GM21381 (cell line): Measurements from ENCODE around the gene CHFR.
A peak's percentile ranks its signal among the peaks of the same experiment; 100 is the strongest.
"Not testable (repeated sequence)": the region's sequence is repeated elsewhere in the genome, so short reads cannot be mapped to it uniquely, and the experiment has no call there.

ENCODE experiments used
- ATAC-seq: cut with Tn5 transposase; IDR thresholded peaks from one replicate; pipeline ENCODE4 v1.9.1; 2021; ENCODE audit warnings: mild to moderate bottlenecking, moderate library complexity; ENCODE audit not compliant: unreplicated experiment

CHFR gene, protein sequence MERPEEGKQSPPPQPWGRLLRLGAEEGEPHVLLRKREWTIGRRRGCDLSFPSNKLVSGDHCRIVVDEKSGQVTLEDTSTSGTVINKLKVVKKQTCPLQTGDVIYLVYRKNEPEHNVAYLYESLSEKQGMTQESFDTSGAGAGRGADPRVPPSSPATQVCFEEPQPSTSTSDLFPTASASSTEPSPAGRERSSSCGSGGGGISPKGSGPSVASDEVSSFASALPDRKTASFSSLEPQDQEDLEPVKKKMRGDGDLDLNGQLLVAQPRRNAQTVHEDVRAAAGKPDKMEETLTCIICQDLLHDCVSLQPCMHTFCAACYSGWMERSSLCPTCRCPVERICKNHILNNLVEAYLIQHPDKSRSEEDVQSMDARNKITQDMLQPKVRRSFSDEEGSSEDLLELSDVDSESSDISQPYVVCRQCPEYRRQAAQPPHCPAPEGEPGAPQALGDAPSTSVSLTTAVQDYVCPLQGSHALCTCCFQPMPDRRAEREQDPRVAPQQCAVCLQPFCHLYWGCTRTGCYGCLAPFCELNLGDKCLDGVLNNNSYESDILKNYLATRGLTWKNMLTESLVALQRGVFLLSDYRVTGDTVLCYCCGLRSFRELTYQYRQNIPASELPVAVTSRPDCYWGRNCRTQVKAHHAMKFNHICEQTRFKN

DNA sequence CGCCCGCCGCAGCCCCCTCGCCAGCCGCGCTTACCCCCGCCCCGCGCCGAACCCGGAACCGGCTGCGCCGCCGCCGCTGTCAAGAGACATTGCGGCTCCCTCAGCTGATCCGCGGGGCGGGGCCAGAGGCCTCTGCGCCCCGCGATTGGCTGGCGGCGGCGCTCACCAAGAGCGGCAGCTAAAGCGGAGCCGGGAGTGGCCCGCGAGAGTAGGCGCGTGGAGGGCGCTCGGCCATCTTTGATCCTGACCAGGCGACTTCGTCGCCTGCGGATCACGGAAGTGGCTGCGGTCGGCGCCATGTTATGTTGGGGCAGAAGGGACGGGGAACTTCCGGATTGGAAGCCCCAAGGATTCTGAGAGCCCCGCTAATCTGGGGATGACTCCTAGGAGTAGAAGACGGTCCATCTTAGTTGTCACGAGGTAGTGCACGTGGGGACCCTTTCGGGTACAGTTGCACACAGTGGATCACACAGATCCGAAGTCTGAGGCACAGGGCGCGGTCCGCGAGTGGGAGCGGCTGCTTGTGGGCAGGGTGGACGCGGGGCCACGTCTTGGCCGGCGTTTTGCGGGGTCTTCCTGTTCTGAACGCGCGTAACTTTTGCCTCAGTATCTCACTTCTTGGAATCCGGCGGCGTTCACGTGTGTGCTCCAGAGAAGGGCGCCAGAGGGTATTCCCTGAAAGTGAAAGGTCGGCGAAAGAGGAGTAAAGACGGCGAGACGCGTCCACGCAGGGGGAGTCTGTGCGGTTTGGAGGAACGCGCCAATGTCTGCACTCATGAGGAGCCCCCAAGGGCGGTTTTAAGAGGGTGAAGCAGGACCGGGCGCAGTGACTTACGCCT, at the start of gene CHFR:
CHFR (minus strand) TSS at position 93 of the 839 bp plus-strand sequence. CDS start 277 bp downstream, outside the sequence.
- ATAC-seq: peak; percentile 99

DNA sequence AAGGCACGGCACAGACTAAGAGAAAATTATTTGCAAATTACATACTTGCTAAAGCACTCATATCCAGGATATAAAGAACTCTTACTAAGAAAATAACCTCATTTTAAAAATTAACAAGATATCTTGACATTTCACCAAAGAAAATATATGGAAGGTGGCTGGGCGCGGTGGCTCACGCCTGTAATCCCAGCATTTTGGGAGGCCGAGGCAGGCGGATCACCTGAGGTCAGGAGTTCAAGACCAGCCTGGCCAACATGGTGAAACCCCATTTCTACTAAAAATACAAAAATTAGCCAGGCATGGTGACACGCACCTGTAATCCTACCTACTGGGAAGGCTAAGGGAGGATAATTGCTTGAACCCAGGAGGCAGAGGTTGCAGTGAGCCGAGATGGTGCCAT, 49.5 kb upstream of the CHFR start:
- not testable (repeated sequence) for ATAC-seq

DNA sequence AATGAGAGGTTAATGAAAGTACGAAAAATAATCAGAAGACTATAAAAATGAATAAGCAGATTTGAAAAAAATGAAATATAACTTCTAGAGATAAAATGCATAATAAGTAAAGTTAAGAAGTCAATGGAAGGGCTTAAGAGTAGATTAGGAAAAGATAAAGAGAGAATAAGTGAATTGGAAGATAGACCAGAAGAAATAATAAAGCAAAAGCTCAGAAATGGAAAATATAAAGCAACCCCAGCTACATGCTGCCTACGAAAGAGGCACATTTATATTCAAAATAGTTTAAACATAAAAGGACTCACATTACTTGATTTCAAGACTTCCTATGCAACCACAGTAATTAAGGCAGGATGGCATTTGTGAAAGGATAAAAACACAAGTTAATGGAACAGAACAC, 48.8 kb upstream of the CHFR start:
- ATAC-seq: no peak

DNA sequence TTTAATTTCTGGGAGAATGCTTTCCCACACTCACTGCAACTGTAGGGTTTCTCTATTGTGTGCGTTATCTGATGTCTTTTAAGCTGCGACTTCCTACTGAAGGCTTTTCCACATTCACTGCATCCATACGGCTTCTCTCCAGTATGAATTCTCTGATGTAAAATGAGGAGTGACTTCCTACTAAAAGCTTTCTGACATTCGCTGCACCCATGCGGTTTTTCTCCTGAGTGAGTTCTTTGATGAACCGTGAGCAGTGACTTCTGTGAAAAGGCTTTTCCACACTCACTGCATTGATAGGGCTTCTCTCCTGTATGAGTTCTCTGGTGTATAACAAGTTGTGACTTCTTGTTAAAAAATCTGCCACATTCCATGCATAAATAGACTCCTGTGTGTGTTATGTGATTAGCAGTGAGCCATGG, 39.0 kb upstream of the CHFR start:
- ATAC-seq: no peak

DNA sequence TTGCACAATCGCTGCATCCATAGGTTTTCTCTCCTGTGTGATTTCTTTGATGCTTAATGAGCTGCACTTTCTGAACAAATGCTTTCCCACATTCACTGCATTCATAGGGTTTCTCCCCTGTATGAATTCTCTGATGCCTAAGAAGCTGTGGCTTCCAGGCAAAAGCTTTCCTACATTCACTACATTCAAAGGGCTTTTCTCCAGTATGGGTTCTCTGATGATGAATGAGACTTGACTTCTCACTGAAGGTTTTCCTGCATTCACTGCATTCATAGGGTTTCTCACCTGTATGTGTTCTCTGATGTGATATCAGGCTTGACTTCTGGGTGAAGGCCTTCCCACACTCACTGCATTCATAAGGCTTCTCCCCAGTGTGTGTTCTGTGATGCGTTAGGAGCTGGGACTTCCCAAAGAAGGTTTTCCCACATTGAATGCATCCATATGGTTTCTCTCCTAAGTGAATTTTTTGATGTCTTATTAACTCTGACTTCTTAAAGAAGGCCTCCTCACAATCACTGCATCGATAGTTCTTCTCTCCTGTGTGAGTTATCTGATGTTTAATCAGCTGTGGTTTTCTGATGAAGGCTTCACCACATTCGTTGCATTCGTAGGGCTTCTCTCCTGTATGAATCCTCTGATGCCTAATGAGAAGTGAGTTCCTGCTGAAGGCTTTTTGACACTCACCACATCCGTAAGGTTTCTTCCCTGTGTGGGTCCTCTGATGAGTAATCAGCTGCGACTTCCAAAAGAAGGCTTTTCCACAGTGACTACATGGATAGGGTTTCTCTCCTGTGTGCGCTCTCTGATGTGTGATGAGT, 38.4 kb upstream of the CHFR start:
- no peak for ATAC-seq

DNA sequence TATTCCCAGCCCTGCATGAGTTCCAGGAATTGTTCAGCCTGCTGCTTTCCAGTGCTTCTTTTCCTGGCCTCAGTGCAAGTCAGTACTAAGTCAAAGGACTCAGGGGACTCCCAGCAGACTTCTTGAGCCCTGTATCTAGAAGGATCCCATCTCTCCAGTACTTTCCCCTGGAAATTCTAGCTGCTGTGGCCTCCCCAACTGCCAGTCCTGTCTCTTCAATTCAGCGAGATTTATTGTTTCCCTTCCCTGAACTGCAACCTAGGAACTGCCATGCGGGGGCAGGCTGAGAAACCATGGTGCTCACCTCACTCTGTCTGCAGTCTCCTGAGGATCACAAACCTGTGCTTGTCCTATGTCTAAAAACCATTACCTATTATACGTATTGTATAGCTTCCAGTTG, 37.0 kb upstream of the CHFR start:
- ATAC-seq: no peak

DNA sequence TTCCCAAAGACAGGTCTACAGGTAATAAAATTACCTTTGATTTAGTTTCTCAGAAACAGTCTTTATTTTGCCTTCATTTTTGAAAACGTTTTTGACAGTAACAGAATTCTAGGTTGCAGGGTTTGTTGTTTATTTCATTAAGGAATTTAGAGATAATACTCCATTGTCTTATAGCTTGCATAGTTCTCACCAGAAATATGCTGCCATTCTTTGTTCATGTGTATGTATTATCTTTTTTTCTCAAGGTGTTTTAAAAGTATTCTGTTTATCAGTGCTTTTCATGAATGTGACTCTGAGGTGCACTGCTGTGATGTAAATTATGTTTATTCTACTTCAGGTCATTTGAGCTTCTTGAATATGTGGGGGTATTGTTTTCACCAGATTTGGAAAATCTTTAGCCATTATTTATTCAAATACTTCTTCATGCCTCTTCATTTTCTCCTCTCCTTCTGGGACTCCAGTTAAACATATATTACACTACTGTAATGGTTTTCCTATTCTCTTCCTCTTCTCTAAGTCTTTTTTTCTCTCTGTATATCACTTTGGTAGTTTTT, 36.0 kb upstream of the CHFR start:
- no peak for ATAC-seq

DNA sequence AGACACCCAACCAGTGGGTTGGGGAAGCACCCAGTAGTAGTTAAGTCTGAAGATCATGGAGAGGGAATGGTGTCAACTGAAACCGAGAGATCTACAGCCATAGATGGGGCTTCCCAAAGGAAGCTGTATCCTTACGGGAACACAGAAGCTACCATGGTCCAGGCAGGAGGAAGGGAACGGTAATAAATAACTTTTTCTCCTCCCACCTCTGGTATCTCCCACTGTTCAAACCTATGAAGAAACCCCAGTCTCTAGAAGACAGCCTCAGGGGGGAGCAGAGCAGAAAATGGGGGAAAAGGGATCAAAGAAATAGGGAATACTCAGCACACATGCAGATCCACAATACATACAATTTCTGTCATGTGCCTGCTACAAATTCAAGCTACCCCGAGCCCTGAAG, 35.3 kb upstream of the CHFR start:
- ATAC-seq: no peak

DNA sequence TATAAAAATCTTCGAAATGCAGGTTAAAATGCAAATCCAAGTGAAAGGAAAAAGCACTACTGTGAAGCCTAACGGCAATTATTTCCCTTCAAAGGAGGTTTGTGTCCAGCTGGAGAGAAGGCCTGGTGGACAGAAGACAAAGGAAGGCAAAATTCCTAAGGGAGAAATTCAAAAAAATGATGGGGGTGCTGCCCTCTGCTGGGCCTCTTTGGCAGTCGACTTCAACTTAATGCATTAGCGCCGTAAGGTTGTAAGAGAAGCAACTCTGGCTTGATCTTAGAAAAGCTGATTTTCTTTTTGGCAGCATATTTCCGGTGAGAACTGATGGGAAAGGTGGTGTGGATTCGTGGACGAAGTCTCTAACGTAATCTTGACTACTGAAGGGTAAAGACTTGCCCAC, 34.3 kb upstream of the CHFR start:
- ATAC-seq: no peak

DNA sequence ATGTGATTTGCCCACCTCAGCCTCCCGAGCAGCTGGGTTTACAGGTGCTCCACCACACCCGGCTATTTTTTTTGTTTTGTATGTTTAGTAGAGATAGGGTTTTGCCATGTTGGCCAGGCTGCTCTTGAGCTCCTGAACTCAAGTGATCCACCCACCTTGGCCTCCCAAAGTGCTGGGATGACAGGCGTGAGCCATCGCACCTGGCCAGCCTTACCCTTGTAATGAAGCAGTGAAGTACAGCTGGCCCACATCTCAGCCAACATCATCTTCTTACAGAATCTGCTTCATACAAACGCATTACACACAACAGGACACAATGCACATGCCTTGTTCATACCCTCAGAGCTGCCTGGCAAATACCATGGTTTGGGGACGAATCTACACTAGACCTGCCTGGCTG, 31.3 kb upstream of the CHFR start:
- ATAC-seq: no peak

DNA sequence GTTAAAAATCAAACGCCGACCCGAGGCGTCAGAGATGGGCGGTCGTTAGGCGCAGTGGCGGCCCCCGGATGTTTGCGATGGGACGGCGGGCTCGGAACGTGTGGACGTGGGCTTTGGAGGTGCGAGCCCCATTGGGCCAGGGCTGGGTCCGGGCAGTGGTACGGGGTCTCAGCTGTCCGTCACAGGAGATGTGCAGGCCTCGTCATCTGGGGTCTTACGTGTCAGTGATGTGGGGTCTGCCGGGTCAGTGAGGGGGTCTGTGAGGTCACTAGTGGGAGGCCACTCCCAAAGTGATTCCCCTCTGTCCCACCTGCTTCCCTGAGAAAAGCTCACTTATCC, 21.6 kb upstream of the CHFR start:
- peak; percentile 4 for ATAC-seq

DNA sequence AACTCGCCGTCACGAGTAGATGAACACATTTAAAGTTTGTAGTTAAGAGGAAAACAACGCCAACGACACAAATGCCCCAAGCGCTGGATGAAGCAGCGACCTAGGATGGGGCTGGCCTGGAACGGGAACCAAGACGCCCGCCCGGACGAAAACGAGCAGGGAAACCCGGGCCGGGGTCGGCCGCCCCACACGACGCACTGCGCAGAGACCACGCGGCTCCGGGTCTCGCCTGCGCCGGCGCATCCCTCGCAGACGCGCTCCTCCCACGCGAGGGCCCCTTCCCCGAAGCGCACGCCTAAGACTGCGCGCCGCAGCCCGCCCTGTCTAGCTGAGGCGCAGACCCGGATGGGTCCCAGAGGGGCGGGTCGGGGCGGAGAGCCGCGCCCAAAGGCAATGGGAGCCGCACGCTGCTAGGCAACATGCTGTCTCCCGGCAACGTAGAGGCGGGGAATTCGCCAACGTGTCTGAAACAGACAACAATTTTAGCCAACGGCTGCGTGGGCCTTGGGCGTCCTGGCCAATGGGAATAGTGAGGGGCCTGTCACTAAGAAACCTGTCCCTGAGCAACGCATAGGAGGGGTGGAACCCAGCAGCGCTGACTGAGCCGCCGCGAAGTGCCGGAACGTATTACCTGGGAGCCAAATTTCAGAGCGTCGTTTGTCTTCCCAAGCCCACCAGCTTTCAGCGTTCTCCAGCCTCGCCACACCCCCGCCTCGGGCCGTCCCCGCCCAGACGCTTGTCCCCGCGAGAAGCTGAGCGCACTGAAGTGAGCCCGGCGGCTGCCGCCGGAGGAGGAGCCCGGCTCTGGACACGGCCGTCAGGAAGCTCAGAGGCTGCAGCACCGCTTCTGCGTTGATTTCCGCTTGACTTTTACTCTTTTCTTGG, 21.0 kb upstream of the CHFR start:
- peak; percentile 93 for ATAC-seq

DNA sequence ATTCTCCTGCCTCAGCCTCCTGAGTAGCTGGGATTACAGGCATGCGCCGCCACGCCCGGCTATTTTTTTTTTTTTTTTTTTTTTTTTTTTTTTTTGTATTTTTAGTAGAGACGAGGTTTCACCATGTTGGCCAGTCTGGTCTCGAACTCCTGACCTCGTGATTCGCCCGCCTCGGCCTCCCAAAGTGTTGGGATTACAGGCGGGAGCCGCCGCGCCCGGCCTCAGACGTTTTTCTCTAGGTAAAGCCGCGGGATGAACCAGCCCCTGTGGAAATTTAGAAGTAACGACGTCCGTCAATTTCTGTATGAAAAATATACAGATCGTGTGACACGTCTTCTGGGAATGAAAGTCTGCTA, 20.4 kb upstream of the CHFR start:
- not testable (repeated sequence) for ATAC-seq

DNA sequence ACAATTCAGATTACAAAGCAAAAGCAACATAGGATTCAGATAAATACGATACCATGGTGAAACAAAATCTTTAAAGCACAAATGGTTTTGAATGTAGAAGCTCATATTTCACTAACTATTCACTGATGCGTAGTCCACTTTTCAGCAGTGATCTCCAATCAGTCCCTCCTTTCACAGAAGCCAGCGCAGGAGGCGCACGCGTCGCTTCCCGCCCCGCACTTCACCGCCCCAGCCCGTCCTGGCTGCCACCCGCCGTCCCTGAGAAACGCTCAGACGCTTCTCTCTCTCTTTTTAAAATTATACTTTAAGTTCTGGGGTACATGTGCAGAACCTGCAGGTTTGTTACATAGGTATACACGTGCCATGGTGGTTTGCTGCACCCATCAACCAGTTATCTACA, 19.8 kb upstream of the CHFR start:
- ATAC-seq: no peak

DNA sequence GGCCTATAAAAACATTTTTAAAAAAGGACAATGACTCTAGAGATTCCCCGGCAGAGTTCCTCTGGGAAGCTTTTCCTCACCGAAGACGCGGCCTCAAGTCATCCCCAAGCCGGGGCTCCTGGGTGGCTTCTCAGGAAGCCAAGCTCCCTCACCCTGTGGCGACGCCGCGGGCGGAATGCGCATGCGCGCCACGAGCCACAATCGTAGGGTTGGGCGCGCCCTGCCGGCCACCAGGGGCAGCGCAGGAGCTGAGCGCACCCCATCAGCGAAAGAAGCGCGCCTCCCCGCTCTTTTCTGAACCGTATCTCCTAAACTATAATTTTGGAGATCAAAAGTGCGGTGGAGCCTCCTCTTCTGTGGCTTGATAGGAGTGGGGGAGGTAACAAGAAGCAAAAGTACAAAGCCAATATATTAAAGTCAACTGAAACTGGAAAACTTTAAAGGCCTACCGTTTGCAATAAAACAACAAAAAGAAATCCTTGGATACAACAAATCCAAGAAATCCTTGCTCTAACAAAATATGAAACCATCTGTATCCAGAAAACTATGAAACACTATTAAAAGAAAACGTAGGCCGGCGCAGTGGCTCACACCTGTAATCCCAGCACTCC, 17.4 kb upstream of the CHFR start:
- no peak for ATAC-seq

DNA sequence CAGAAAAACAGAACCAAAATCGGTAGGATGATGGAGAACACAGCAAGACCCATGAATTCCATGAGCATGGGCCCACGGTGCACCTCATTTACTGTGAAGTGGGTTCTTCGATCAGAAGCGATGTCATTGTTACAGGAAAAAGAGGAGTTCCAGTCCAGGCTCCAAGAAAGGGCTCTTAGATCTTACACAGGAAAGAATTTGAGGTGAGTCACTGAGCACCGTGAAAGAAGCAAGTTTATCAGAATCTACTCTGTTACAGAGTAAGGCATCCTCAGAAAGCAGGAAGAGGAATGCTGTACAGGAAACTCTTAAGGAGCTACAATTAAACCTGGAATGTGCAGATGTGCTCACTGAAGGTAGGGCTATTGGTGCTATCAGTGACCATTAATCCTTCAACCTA, 11.6 kb upstream of the CHFR start:
- no peak for ATAC-seq

DNA sequence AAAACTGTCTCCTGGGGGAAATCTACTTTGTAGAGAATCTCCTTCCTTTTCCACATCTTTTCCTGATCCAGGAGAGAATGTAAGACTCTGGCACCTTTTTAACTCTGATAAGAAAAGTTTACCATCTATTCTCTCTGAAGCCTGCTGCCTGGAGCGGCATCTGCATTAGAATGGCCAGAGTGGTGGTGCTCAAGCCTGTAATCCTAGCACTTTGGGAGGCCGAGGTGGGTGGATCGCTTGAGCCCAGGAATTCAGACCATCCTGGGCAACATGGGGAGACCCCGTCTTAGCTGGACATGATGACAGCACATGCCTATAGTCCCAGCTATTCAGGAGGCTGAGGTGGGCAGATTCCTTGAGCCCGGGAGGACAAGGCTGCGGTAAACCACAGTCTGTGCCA, 1.4 kb upstream of the CHFR start:
- no peak for ATAC-seq

DNA sequence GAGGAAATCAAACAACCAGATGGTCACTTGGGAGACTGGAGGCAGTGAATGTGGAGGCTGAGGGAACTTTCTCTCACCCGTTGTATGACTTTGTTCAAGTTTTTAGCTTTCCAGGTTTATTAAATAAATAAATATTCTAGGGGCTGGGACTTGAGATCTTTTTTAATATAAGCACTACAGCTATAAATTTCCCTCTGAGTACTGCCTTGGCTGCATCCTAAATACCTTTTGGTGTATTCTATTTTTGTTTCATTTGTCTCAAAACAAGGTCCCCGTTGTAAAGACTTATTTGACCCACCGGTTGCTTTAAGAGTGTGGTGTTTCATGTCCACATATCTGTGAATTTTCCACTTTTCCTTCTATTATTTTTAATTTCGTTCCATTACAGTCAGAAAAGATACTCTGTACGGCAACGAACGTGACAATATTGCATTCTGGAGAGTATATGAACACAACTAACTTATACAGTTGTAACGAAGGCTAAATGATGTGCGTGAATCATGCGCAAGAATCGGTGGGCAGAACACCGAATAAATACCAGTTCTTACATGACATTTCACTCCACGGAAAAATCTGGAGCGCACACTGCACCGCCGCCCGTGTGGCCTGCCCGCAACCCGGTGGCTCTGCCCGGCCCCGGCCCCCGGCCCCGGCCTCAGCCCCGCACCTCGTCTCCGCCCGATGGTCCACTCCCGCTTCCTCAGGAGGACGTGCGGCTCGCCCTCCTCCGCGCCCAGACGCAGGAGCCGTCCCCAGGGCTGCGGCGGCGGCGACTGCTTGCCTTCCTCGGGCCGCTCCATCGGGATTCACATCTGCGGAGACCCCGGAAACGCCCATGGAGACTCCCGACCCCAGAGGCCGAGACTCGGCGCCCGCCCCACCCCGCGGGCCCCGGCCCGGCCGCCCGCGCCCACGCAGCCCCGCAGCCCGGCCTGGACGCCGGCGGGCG, 602 bp downstream of the CHFR start:
- ATAC-seq: peak; percentile 19
